Right ventricle myocardium superior (tissue), 1 donor: ENCODE measurements around the gene PTPRG. TPM values are rescaled to one million over a fixed set of nuclear protein-coding genes. Genes with fewer than 3 reads are reported as not detected.

Experiments used
- ATAC-seq: fragments of 200-7000 bp; cut with Tn5 transposase; one replicate; pipeline ENCODE4 v1.9.1; 2020; ENCODE audit warnings: mild to moderate bottlenecking; ENCODE audit not compliant: poor library complexity
- DNase-seq: peaks from one replicate; pipeline ENCODE4 v3.0.0-alpha.2; 2020
- intact Hi-C: fragments of 100-400 bp; cut with DNase I; formaldehyde crosslinking; loops from one replicate; pipeline ENCODE4 v1.11.2; 2022
- total RNA-seq: library from RNA; stranded (reverse); fragmentation: NEBNext Ultra II Directional; extraction: Animal tissue kit (Norgen Biotek cat#: 25700); gene quantifications from one replicate; pipeline ENCODE4 v1.2.1, GENCODE V29; 2021
- donor health status: DM: no; HTN: yes; CAD: no; lungs with severe emphysema.

Gene PTPRG
- total RNA-seq, 1 donor from 2014 or later: 29.7 TPM

GRCh38 chr3:62332835-62333244 lies 771.5 kb downstream of the PTPRG start:
- no peak for DNase-seq
- ATAC-seq: no peak
- intact Hi-C loops: no loop called here

DNA sequence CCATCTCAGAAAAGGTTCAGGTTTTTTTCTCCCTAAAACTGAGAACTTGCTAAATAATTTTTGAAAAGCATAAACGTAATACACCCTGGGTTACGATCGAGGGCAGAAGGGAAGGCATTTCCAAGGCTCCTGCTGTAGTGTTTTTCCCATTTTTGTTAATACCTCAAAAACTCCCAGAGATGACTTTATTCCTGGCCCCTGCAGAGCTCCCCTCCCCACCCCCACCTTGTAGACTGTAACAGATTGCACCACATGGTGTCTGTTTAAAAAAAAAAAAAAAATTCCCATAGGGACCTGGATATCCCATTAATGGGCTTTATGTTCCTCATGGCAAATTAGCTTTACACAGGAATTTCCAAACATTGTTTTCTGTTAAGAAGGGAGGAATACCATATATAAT lies 773.8 kb downstream of the PTPRG start:
- intact Hi-C loops: no loop called here
- DNase-seq (no peak), ATAC-seq (no peak)

DNA sequence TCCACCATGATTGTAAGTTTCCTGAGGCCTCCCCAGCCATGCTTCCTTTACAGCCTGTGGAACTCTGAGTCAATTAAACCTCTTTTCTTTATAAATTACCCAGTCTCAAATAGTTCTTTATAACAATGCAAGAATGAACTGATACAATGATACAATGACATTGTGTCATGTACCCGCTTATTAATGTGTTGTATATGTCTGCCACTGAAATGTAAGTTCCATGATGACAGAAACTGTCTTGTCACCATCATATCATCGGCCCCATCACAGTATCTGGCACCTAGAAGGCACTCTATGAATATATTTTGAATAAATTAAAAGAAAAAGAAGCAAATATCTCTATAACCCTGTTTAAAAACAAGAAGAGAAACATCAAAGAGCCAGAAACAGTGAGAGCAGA lies 782.4 kb downstream of the PTPRG start:
- intact Hi-C loops: loop anchor here (10.0 kb wide), 1 partner anchor 211 kb away; no protein-coding TSS in a partner anchor
- DNase-seq (no peak), ATAC-seq (no peak)
